C4-2B (cell line): ENCODE results near the gene SCGN.

ENCODE experiments used
- H3K27ac ChIP-seq: fragments of 450-650 bp; 2 replicates; pipeline ENCODE4 v1.5.1; 2017
- CTCF ChIP-seq: fragments of 450-650 bp; conservative IDR thresholded peaks from 2 replicates; pipeline ENCODE4 v1.5.1; 2017; ENCODE audit warnings: mild to moderate bottlenecking
- ZFX ChIP-seq: fragments of 450-650 bp; IDR thresholded peaks from 2 replicates; pipeline ENCODE4 v1.6.1; 2017

Gene SCGN

GRCh38 chr6:25703005-25703404, 51.0 kb downstream of the SCGN start:
- TF ChIP-seq CTCF (no peak), ZFX (no peak)
- no peak overlapping the region for H3K27ac ChIP-seq

- no peak overlapping the region for H3K27ac ChIP-seq
- TF ChIP-seq ZFX = no peak
- TF ChIP-seq CTCF = no peak
These were observed 52.0 kb downstream of the SCGN start for GRCh38 chr6:25704001-25704400.

DNA sequence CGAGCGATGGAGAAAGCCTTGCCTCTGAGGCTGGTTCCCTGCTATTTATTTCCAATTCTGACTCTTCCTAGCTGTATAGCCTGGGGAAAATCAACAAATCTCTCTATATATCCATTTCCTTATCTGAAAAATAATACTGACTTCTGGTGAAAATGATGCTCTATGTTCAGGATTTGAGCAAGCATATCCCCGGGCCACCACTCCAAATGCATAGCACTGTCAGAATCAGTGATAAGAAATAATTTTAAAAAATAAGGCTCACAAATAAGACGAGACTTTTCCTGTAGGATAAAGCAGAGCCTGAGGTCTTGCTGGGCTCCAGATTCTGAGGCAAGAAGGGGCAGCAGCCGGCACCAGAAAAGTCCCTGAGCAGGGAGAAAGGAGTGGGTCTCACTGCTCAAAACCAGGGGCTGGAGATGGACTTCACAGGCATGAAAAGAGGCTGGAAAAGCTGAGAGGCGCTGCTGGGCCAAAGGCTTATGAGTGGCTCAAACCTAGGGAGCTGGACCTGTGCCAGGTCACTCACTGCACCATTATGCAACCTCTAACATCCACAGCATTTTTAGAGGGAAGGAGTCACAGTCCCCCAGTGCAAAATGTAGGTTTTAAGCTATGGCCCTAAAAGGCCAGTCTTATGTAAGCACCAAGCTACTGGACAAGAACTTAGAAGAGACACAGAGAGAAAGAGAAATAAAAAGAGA, 54.4 kb downstream of the SCGN start:
- H3K27ac ChIP-seq = no peak overlapping the region
- no peak for TF ChIP-seq ZFX
- TF ChIP-seq CTCF = no peak

DNA sequence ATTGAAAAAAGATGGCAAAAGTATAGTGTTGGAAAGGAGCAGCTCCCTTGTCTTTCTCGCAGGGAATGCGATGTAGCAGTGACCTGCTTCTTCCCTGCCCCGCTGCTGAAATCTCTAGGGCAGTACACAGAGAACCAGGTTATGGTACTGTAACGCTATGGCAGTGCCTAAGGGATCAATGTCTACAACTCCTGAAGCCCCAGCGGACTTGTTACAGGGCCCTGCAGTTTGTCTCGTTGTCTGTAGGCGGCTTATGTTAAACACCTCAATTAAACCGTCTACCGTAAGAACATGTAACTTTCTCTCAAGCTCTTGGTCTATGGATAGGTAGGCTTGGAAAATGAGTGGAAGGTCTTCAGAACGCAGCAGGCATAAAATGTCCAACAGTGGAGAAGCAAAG, 57.7 kb downstream of the SCGN start:
- no peak overlapping the region for H3K27ac ChIP-seq
- TF ChIP-seq ZFX = no peak

- H3K27ac ChIP-seq = no peak overlapping the region
- no peak for TF ChIP-seq ZFX
- TF ChIP-seq CTCF = no peak
These were observed 58.3 kb downstream of the SCGN start for GRCh38 chr6:25710287-25710686.

- TF ChIP-seq ZFX (no peak), CTCF (no peak)
- H3K27ac ChIP-seq = no peak overlapping the region
These were observed 61.8 kb downstream of the SCGN start for GRCh38 chr6:25713824-25714223.

GRCh38 chr6:25714765-25715164, 62.8 kb downstream of the SCGN start:
- TF ChIP-seq CTCF (no peak), ZFX (no peak)

DNA sequence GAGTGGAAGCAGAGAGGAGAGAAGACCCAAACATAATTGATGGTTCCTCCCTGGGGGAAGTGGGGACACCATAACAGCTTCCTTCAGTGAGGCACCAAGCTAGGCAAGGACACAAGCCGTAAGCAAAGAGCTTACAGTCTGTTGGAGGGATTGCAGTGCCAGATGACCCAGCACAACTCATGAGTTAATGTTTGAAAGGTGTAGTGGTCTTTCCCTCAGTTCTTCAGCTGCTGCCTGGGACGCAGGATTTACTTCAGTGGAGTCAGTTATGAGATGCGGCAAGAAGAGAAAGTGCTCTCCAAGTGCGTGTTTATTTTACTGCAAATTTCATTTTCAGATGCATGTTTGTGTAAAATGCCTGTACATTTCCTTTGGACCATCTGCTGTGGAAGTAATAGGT, 63.8 kb downstream of the SCGN start:
- no peak overlapping the region for H3K27ac ChIP-seq
- TF ChIP-seq ZFX (no peak), CTCF (no peak)

More at GRCh38 chr6:25714765-25715164, 62.8 kb downstream of the SCGN start:
- H3K27ac ChIP-seq = no peak overlapping the region
